Measurements from ENCODE around the gene KYNU.

KYNU gene

GRCh38 chr2:142933916-142934315 is 56.5 kb downstream of the KYNU start:
- no peak for ATAC-seq
- TF ChIP-seq ZNF70 (CRISPR knock-in tag; IDR thresholded peaks at IDR 0.05): no peak
- TF ChIP-seq, protein P1, sequence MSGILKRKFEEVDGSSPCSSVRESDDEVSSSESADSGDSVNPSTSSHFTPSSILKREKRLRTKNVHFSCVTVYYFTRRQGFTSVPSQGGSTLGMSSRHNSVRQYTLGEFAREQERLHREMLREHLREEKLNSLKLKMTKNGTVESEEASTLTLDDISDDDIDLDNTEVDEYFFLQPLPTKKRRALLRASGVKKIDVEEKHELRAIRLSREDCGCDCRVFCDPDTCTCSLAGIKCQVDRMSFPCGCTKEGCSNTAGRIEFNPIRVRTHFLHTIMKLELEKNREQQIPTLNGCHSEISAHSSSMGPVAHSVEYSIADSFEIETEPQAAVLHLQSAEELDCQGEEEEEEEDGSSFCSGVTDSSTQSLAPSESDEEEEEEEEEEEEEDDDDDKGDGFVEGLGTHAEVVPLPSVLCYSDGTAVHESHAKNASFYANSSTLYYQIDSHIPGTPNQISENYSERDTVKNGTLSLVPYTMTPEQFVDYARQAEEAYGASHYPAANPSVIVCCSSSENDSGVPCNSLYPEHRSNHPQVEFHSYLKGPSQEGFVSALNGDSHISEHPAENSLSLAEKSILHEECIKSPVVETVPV (CRISPR knock-in tag; IDR thresholded peaks at IDR 0.05): no peak
- no peak for TF ChIP-seq CREB5 (CRISPR knock-in tag; IDR thresholded peaks at IDR 0.05; ENCODE audit: low read depth)
- no peak for TF ChIP-seq CSDC2 (CRISPR knock-in tag; IDR thresholded peaks at IDR 0.05)
- TF ChIP-seq ZFP3 (CRISPR knock-in tag; IDR thresholded peaks at IDR 0.05): no peak
- no peak for TF ChIP-seq SNAI2 (CRISPR knock-in tag; IDR thresholded peaks at IDR 0.05)
- TF ChIP-seq TSHZ2 (CRISPR knock-in tag; IDR thresholded peaks at IDR 0.05): no peak
- no peak for TF ChIP-seq BACH2 (CRISPR knock-in tag; IDR thresholded peaks at IDR 0.05; ENCODE audit: borderline replicate concordance)
- no peak for TF ChIP-seq RARB (CRISPR knock-in tag; IDR thresholded peaks at IDR 0.05)
- no peak for TF ChIP-seq ZNF8 (CRISPR knock-in tag; IDR thresholded peaks at IDR 0.05)
- TF ChIP-seq TOX (CRISPR knock-in tag; IDR thresholded peaks at IDR 0.05; ENCODE audit: borderline replicate concordance): no peak

DNA sequence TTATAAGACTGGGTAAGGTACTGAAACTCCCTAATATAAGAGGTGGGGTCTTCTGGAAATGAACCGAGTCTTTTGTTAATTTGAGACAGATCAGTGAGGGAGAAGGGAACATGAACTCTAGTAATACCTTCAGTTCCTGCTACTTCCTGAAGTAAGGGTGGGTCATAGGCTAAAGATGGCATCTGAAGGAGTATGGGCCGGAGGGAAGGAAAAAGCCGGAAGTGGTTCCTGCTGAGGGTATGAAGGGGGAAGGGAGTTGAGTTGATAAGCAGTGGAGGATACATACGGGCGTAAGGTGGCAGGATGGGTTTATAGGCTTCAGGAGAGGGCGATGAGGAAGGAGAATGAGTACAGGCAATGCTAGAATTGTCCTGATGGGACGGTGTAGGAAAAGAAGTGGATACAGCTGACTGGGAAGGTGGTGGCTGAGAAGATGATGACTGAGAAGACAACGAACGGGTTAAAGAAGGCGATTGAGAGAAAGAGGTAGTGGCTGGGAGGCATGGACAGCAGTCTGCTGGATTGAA is 58.2 kb downstream of the KYNU start:
- TF ChIP-seq ZNF8 (CRISPR knock-in tag; IDR thresholded peaks at IDR 0.05): no peak
- TF ChIP-seq ESRRG (CRISPR knock-in tag; IDR thresholded peaks at IDR 0.05): no peak
- TF ChIP-seq CSDC2 (CRISPR knock-in tag; IDR thresholded peaks at IDR 0.05): no peak
- TF ChIP-seq TCF4 (CRISPR knock-in tag; IDR thresholded peaks at IDR 0.05; ENCODE audit: borderline replicate concordance): no peak
- TF ChIP-seq, protein P1 (CRISPR knock-in tag; IDR thresholded peaks at IDR 0.05): no peak
- no peak for TF ChIP-seq ZNF565 (CRISPR knock-in tag; conservative IDR thresholded peaks at IDR 0.05; ENCODE audit: low read depth)
- ATAC-seq: no peak

DNA sequence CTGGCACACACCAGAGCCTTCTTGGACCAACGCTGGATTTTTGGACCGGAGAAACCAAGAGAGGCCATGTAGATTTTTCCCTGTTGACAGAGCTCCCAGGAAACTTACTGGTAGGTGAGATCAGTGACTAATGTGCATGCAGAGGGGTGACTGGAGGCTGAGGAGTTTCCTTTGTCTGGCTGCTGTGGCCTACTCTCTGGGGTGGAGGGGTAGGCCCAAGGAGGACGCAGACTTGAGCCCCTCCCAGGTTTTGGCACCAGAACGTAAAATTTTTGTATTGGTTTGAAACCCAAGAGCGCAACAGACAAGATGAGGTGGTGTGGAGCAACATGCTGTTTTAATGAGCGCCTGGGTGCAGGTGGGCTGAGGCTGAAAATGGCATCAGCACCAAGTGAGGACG is 59.2 kb downstream of the KYNU start:
- no peak for ATAC-seq
- TF ChIP-seq TOX (CRISPR knock-in tag; IDR thresholded peaks at IDR 0.05; ENCODE audit: borderline replicate concordance) (no peak), ARNTL (CRISPR knock-in tag; IDR thresholded peaks at IDR 0.05; ENCODE audit: borderline replicate concordance, low read depth) (no peak), GLIS3 (CRISPR knock-in tag; IDR thresholded peaks at IDR 0.05) (no peak), ZNF8 (CRISPR knock-in tag; IDR thresholded peaks at IDR 0.05) (no peak), BACH2 (CRISPR knock-in tag; IDR thresholded peaks at IDR 0.05; ENCODE audit: borderline replicate concordance) (no peak), OSR1 (CRISPR knock-in tag; IDR thresholded peaks at IDR 0.05) (no peak), ISL1 (CRISPR knock-in tag; IDR thresholded peaks at IDR 0.05) (no peak), CSDC2 (CRISPR knock-in tag; IDR thresholded peaks at IDR 0.05) (no peak), CREB5 (CRISPR knock-in tag; IDR thresholded peaks at IDR 0.05; ENCODE audit: low read depth) (no peak), ZNF70 (CRISPR knock-in tag; IDR thresholded peaks at IDR 0.05) (no peak), ZNF565 (CRISPR knock-in tag; conservative IDR thresholded peaks at IDR 0.05; ENCODE audit: low read depth) (no peak), SNAI2 (CRISPR knock-in tag; IDR thresholded peaks at IDR 0.05) (no peak)
- TF ChIP-seq, protein P2, sequence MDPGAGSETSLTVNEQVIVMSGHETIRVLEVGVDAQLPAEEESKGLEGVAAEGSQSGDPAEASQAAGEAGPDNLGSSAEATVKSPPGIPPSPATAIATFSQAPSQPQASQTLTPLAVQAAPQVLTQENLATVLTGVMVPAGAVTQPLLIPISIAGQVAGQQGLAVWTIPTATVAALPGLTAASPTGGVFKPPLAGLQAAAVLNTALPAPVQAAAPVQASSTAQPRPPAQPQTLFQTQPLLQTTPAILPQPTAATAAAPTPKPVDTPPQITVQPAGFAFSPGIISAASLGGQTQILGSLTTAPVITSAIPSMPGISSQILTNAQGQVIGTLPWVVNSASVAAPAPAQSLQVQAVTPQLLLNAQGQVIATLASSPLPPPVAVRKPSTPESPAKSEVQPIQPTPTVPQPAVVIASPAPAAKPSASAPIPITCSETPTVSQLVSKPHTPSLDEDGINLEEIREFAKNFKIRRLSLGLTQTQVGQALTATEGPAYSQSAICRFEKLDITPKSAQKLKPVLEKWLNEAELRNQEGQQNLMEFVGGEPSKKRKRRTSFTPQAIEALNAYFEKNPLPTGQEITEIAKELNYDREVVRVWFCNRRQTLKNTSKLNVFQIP (CRISPR knock-in tag; IDR thresholded peaks at IDR 0.05; ENCODE audit: borderline replicate concordance, low read depth): no peak
- TF ChIP-seq, protein P1 (CRISPR knock-in tag; IDR thresholded peaks at IDR 0.05): no peak
